ENCODE results near the gene BCL2L14. TPM values are rescaled to one million over a fixed set of nuclear protein-coding genes. Genes with fewer than 3 reads are reported as not detected.

BCL2L14 gene
- polyA plus RNA-seq, 4 donors: 19.2 to 49.2 (median 26.2) TPM

DNA sequence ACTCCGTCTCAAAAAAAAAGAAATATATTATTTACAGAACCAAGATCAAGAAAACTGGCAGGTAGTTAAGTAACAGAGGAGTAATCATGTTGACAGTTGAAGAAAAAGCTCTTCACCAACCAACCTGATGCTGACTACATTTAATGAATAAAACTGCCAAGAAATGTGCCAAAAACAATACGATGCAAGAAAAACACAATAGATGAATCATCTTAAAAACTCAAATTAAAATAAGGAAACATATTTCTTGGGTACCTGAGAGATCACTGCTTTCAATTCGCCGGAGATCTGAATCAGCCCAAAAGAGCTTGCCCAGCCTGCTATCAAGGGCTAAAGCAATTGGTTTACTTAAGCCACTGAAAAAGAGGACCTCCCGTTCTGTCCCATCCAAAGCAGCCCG is 76.4 kb downstream of the BCL2L14 start:
- peaks cover 5 to 22% (median 11%) of the 10 kb centered on the region in 3 donors for H3K36me3 ChIP-seq (ENCODE audit: control insufficient read depth in 3 of 3, insufficient read depth in 2 of 3, low read depth in 1 of 3, low read length in 3 of 3)
- DNase-seq (no peak), FAIRE-seq (no peak)
- H3K4me1 ChIP-seq (ENCODE audit: control insufficient read depth in 3 of 3, insufficient read depth in 2 of 3, low read depth in 1 of 3, low read length in 2 of 3): no peaks in the 10 kb centered on the region
- H3K27ac ChIP-seq (ENCODE audit: low read depth in 1 of 3, low read length in 2 of 3): no peak overlapping the region
- H3K9me3 ChIP-seq (ENCODE audit: control insufficient read depth in 2 of 2, insufficient read depth in 1 of 2, low read depth in 1 of 2, low read length in 1 of 2): no peaks in the 10 kb centered on the region
- H3K27me3 ChIP-seq (ENCODE audit: control insufficient read depth in 3 of 3, insufficient read depth in 3 of 3, low read length in 3 of 3): no peaks in the 10 kb centered on the region
- WGBS, 3 donors: 91 to 94% (median 94%) methylated on average over 6 of the region's 6 CpGs
- no peak overlapping the region for H3K4me3 ChIP-seq (ENCODE audit: low read depth in 1 of 3, low read length in 3 of 3)

Other genes starting within 250 kb of the BCL2L14 start
- gene LRP6, start 196.1 kb downstream of the BCL2L14 start, polyA plus RNA-seq: 10 to 100 TPM in 1 of 4 donors, 1 to 10 TPM in 3; 2.2 to 23.6 (median 4.1) TPM